DMS114 treated with DMSO at 0.1 percent for 48 hours (cell line): Measurements from ENCODE around the gene LDLRAD3.

Experiments
- DNase-seq: peaks from one replicate; lab custom pipeline; 2025; ENCODE audit not compliant: unreplicated experiment; lab: John Stamatoyannopoulos, UW

The LDLRAD3 gene

DNA sequence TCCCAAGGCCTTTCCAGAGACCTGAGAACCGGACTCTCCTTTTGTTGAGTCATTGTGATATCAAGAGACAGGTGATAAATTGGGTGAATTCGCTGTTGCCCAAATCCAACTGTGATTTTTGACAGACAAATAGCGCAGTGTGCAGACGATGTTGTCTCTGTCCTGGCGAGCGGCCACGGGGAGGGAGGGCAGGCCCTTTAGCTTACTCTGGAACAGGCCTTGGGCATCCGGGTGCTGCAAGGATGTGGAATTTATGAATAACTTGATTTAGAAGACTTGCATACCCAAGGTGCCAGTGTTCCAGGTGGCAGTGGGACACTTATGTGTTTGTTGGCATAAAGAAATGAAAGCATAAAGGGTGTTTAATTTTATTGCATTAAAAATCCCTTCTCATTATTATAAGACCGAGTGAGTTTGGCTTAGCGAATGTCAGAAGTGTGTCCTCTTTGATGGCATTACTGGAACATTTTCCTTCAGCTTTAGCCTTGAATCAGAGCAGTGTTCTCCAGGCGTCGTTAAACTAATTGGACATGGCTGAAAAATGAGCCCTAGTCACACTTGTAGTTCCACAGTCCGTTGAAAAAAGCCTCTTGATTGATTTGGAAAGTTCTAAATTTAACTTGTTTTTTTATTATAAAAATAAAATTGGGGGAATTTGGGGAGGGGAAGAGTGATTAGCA lies 9.4 kb downstream of the LDLRAD3 start:
- no peak for DNase-seq

DNA sequence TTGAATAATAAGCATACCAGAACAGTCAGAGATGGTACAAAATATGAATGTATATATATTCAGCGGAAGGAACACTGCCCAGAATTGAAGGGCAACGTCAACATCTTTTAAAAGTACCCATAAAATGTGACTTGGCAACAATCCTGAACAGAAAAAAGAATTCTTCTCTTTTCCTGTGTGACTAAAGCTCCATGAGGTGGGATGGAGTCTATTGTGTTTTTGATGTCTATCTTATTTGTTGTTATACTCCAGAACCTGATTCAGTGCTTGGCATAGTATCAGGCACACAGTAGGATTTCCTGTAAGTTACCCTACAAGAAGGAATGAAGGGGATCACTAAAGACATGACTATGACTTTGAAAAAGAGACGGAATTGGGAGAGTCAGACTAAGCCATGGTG lies 10.3 kb downstream of the LDLRAD3 start:
- no peak for DNase-seq

DNA sequence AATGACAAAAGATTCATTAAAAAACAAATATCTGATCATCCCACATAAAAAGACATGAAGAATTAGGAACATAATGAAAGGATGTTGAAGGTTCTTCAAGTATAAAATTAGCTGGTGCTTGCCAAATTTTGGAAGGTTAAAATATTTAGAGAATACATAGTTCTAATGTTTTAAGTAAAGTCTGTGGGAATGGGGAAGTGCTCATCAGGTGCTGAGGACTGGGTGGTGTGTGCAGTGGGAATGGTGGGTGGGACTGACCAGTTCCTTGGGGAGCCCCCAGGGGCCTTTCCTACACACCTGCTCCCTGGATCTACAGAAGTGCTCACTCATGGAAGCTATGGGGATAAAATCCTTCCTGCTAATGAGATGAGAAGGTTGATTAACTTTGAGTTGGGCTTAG lies 11.8 kb downstream of the LDLRAD3 start:
- DNase-seq, result no peak

DNA sequence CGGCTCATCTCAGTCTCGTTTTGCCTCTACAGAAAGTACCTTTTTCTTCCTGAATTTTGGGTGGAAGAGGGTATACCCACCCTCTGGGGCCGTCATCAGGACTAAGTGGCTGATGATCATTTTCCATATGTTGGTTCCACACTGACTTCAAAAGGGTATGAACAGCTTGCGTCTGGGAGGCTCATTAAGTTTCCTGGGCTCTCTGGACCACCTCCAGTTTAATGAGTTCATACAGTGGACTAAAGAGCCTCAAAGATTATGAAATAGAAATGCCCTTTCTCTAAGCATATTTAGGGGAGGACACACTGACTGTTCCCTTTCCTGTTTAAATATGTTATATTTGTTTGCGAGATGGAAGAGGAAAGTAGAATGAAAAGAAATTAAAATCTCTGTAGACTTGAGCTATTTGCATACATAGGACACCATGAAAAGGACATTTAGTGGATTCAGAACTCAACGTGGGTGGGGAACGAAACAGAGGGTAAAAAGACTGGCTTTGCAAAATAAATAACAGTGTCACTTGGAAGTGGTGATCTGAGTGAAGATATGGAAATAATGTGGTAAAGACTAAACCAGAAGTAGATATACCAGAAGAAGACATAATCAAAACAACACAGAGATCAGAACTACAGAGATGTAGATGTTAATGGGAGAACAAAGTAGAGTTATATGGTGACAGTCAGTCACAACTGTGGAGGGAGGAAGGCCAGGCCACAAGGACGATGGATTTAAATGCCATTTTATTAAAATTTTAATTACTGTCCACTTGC lies 18.7 kb downstream of the LDLRAD3 start:
- DNase-seq, result no peak

DNA sequence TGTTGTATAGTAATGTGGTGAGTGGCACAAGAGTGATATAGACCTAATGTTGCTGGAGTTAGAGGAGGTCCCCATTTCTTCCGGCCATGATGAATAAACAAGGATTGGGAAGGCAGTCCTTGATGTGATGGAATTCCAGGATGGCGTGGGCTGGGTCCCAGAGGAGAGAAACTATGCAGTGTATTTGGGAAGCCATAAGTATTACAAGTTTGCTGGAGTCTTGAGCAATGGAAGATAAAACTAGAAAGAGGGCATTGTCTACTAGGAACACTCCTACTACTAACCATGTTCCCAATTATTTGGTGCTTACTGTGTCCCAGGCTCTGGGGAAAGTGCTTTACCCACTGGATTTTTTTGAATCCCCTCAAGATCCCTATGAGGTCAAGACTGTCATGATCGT lies 20.0 kb downstream of the LDLRAD3 start:
- no peak for DNase-seq

DNA sequence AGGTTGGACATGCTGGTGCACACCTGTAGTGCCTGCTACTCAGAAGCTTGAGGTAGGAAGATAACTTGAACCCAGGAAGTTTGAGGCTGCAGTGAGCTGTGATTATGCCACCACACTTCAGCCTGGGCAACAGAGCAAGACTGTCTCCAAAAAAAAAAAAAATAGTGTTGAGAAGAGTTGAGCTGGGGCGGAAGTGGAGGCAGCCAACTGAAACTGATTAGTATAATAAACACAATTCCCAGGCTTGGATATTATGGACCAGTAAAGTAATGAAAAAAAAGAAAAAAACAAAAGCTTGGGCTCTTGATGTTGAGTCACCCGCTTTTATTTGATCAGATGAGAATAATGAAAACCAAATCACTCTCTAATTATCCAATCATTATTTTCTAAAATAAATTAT lies 21.0 kb downstream of the LDLRAD3 start:
- no peak for DNase-seq

DNA sequence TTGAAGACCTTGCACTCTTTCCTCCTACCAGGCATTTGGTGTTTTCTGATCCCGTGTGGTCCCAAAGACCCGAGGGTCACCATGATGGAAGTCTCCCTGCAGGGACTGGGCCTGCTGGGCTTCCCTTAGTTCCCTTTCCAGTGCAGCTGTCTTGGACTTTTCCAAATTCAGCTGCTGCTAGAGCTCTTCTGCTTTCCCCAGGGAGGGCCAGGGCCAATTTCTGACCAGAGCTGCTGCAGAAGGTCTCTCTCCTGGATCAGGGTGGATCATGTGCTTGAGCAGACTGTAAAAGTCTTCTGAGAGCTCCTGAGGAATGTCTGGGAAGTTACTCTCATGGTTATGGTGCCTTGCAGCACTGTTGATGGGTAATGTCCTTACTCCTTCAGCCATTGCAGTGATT lies 23.2 kb downstream of the LDLRAD3 start:
- DNase-seq, result no peak

DNA sequence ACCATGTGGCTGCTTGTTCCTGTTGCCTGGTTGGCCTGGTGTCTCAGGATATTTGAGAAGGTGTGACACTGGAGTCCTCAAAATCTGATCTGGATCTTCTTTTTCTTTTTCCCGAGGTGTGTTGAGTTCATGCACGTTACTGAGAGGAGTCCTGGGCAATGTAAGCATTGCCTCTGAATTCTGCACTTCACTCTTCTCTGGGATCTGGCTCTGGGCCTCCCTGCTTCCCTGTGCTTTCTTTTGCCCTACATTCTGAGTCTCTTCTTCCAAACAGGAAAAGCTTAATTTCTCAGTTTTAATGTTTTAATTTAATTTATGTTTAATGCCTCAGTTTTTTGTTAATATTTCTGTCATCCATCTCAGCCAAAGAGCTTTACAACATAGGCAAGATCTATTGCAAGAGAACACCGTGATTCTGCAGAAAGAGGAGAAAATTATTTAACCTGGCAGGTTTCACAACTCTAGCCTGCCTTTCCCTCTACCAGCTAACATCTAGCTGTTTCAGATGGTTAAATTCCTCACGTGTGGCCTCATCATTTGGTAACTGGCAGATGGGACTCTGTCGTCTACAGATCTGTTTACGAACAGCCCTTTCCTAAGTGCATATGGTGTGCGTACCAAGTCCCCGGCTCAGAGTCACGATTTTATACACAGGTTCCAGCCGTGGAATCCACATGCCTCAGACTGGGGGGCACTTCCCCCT lies 24.7 kb downstream of the LDLRAD3 start:
- DNase-seq, result no peak

DNA sequence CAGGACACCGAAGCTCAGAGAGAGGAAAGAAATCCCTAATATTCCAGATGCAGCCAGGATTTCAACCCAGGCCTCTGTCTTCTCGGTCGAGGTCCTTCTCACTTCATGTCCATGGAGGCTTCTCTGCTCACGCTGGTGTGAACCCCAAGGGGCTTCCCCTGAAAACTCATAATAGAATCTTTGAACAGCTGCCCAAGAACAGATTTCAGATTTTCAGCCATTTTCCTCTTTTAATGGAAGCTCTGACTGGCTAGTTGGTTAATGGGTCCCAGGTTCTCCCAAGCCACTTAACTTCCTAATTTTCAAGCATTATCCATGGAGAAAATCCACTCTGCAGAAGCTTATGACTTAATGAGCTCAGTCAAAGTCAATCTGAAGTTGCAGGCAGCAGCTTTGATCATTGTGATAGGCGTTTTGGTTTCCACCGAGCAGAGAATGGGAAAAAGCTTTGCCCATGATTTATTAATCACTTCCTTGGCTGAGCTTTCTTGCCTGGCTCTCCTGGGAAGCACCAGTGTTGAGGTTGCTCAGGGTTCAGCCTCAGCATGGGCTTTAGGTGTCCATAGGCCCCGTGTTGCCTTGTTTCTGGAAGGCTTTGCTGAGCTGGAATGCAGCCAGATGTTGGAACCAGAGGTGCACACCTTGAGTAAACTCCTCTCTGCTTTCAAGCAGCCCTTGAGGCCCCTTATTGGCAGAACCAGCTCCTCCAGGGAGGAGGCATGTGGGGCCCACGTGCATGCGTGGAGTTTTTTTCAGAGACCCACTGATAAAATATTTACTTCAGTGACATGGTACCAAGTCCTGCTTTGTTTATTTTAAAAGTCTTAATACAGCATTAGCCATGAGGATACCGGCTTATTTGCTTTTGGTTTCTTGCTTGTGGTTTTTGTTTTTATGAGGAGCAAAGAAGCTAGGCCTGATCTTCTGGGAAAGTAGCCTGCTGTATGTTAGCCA lies 25.5 kb downstream of the LDLRAD3 start:
- DNase-seq, result no peak

DNA sequence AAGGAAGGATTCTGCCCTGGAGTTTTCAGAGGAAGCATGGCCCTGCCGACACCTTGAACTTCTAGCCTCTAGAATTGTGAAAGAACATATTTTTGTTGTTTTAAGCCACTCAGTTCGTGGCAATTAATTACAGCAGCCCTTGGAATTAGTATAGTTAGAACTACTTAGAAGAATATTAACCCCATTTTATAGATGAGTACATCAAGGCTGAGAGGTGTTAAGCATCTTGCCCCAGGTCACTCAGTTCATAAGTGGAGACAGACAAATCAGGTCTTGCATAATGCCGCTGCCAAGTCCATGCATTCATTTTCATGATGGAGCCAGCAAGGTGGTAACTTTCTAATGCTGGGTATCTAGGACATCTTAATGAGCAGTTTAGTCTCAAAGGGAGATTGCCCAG lies 26.6 kb downstream of the LDLRAD3 start:
- DNase-seq, result no peak

DNA sequence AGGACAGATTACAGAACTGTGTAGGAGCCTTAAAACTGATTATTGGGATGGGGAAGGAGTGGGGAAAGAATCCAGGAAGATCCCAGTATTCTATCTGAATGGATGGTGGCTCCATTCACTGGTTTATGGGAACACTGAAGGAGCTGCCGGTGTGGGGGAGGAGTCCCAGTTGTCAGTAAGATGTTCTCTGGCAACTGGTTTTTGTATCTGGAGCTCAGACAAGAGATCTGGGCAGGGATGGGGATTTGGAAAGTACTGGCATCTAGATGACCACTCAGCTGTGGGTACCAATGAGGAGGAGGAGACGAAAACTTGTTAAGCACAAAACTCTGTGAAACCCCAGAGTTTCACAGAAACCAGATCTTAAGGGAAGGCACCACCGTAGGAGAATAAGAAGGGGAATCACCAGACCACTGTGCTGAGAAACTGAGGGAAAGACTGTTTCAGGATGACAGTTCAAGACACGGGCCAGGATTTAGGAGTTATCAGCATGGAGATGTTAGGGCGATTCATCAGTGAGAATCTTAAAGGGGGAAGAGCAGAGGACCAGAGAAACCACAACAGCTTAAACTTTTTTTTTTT lies 28.1 kb downstream of the LDLRAD3 start:
- no peak for DNase-seq

DNA sequence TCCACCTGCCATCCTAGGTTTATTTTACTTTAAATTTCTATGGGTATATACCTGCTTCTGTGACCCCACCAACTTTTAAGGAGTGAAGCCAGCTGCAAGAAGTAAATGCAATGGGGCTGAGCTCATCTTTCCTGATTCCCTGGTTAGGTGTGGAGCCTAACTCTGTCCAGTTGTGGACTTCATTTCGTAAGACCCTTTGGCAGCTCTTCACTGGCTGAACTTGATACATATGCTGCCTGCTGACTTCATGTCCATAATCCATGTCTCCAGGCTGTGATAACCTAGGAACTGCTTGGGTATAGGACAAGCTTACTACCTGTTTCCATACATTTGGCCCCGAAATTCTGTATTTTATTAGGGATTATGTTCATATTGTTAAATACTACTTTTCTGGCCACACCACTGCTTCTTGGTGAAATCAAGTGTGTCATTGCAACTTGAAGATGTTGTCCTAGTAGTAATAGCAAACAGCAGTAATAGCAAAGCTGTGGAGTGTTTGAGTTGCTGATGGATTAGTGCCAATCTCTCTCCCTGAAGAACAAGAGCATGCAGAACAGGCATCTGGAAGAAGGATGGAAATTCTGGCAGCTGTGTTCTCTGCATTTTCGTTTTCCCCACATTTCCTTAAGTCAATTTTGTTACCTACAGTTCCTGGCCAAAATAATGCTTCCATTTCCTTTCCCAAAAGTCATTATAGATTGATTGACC lies 31.2 kb downstream of the LDLRAD3 start:
- no peak for DNase-seq

DNA sequence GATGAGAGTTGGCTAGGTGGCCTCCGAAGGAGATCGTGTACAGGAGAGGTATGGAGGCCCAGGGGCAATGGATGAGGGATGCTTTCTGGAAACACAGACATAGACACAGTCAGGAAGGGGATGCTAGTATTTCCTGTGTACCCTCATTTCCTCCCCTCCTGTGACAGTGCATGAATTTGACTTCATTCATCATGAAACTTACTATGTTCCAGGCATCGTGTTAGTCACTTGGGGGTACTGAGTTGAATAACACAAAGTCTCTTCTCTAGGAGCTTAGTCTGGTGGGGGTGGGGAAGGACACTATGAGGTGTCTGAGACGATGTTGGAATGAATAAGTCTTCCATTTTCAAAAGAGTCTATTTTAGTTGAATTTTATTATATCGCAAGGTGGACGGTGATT lies 32.6 kb downstream of the LDLRAD3 start:
- DNase-seq, result no peak

DNA sequence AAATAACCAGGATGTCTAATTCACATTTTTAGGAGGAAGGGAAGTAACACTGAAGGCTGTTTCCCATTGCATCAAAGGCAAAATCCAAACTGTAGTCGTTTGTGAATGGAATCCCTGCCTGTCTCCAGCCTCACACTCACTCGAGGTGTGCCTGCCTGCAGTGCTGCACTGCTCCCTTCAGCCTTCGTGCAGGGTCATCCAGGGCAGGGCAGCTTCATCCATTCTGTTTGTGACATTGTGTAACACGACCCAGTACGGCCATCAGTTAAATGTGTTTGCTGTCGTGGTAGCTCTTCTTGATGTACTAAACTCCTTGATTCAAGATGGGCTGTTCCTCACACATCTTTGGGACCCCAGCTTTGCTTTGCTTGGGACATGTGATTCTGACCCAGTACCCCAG lies 34.3 kb downstream of the LDLRAD3 start:
- no peak for DNase-seq

DNA sequence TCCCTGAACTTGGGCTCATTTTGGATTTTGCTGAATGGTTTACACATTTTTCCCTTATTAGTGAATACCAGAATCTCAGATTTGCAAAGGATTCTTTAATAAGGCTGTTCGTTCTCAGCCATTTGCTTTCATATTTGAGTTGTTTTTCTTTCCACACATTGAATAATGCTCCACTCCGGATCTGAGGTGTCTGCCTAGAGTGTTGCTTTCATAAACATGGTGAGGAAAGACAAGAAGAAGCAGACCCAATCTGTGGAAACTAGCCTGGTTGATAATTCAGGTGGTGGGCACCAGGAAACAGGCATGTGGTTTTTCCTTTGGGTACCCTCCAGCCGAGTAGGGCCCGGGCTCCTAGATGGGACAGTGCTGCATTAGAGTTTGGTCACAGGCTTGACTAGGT lies 35.0 kb downstream of the LDLRAD3 start:
- DNase-seq, result no peak

DNA sequence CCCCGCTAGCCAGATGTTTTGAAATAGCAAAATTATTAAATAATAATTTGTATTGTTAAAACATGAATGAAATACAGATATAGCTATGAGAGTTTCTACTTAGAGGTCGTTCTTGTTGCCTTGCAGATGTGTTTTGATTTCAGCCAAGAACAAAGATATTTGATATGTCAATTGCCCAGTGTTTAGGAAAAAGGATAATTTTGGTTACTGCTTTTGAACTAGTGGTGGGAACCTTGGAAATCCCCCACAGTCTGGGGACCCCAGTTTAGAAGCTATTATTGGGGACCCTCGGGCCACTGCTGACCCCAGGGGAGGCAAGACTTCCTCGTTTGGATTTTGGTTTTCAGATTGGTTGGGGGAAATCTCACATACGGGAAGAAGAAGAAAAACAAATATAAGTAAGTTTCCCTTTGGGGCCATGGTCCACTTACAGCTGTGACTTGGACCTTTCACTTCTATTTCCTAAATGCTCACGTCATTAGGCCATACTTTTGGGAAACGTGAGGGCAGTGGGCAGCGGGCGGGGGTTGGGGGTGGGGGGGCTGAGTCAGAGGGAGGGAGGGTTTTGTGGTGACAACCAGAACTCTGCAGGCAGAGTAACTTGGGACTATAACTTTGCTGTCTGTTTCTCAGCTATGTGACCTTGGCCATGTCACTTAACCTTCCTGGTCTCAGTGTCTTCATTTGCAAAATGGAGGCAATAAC lies 37.0 kb downstream of the LDLRAD3 start:
- no peak for DNase-seq

DNA sequence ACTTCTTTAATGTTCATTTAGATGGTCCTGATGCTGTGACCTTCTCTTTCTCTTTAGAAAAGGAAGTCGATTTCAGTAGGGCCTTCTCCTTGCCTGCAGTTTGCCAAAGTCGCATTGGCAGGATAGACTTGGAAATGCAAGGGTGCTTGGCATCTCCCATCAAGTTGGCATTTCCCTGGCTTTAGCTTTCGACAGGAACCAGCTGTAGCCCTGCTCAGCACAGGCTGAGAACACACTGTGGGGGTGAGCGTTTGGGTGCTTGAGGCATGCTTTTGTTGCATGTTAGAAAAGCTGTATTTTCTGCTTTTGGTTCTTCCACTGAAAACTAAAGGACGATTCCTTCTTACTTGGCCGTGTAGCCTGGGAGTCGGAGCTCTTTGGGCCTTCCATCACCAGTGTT lies 37.7 kb downstream of the LDLRAD3 start:
- no peak for DNase-seq

DNA sequence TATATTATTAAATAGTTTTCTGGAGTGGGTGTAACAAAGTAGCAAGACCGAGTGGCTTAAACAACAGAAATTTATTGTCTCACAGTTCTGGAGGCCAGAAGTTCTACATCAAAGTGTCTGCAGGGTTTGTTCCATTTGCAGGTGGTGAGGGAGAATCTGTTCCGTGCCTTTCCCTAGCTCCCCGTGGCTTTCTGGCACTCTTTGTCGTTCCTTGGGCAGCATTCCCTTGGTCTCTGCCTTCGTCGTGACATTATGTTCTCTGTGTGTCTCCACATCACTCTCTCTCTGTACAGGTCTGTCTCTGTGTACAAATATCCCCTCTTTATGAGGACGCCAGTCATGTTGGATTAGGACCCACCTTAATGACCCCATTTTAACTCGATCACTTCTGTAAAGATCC lies 38.2 kb downstream of the LDLRAD3 start:
- no peak for DNase-seq

DNA sequence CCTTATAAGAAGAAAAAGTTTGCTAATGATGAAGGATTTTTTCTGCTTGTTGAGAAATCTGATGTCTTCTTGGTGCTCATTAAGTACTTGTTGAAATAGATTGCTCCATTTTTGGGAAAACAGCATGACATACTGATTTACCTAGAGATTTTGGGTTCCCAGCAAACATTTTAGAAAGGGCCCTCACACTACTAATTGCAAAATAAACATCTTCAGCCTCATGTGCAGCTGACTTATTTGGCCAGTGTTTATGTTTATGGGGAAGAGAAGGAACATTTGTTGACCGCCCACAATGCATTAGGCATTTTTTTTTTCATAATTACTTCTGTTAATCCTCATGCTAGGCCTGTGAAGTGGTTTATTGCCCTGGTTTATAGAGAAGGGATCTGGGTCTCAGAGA lies 40.1 kb downstream of the LDLRAD3 start:
- no peak for DNase-seq

DNA sequence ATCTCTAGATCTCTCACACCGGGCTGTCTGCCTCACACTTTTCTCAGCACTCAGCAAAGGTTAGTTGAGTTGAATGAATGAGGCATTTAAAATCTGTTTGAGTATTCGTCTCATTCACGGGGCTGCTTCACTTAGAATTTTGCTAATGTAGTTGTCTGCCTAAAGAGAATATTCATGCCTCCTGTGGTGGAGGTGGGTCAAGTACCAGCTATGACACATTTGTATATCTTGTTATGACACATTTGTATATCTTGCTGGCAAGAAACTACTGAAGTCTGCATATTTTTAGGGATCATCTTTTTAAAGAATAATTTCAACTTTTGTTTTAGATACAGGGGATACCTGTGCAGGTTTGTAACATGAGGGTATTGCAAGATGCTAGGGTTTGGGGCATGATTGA lies 43.1 kb downstream of the LDLRAD3 start:
- DNase-seq, result no peak
